ENCODE measurements around the gene MYH9. TPM values are rescaled to one million over a fixed set of nuclear protein-coding genes. Genes with fewer than 3 reads are reported as not detected.
A peak's percentile ranks its signal among the peaks of the same experiment; 100 is the strongest.

Gene MYH9
- total RNA-seq, 2 experiments from 2014 or later: 624 to 679 TPM

DNA sequence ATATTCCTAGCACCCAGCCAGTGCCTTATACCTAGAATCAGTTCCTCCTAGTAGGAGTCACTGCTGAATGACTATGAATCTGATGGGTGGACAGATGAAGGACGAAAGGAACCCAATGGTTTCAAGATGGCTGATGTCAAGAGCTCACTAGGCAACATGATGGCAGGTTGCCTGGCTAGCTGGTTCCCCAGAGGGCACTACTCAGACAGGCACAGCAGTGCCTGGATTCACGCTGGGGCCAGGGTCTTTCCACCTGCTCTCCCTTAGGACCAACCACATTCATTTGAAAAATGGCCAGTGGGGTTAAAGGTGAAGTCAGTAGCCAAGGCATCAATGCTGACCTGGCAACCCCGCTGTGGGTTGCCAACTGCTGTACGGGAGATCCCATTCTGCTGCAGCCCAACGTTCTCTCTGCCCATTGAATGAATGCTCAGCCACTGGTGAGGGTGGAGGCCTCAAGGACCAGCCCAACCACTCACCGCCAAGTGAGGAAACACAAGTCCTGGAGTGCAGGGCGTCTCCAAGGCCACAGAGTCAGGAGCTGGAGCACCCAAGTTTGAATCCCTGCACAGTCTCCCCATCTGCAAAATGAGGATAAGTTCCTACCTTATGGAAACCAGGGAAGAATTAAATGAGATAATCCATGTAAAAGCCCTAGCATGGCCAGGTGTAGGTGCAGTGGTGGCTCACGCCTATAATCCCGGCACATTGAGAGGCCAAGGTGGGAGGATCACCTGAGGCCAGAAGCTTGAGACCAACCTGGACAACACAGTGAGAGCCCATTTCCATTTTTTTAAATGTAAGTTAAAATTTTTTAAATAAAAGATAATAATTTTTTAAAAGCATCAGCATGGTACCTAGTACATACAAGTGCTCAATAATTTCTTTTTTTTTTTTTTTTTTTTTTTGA is 12.4 kb downstream of the MYH9 start:
- ATAC-seq: no peak
- H3K4me3 Mint-ChIP-seq: peak overlapping the region; percentile 13
- H3K36me3 Mint-ChIP-seq (ENCODE audit: low read depth): peaks cover 75% of the 10 kb centered on the region
- peaks cover 92% of the 10 kb centered on the region for H3K4me1 Mint-ChIP-seq (ENCODE audit: low read depth)
- DNase-seq: no peak
- H3K27ac Mint-ChIP-seq: peak overlapping the region; percentile 92
- TF ChIP-seq, protein P1, sequence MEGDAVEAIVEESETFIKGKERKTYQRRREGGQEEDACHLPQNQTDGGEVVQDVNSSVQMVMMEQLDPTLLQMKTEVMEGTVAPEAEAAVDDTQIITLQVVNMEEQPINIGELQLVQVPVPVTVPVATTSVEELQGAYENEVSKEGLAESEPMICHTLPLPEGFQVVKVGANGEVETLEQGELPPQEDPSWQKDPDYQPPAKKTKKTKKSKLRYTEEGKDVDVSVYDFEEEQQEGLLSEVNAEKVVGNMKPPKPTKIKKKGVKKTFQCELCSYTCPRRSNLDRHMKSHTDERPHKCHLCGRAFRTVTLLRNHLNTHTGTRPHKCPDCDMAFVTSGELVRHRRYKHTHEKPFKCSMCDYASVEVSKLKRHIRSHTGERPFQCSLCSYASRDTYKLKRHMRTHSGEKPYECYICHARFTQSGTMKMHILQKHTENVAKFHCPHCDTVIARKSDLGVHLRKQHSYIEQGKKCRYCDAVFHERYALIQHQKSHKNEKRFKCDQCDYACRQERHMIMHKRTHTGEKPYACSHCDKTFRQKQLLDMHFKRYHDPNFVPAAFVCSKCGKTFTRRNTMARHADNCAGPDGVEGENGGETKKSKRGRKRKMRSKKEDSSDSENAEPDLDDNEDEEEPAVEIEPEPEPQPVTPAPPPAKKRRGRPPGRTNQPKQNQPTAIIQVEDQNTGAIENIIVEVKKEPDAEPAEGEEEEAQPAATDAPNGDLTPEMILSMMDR (IDR thresholded peaks at IDR 0.05): no peak
- ChIA-PET POLR2A (interaction anchor here (0.6 to 42.1 kb wide), 5 partner anchors 9 to 80 kb away, joined by 3 to 1125 read pairs (median 8); no protein-coding TSS in a partner anchor), CTCF (interaction anchor here (0.7 to 4.5 kb wide), 11 partner anchors 10 to 96 kb away, joined by 3 to 30 read pairs (median 4); no protein-coding TSS in a partner anchor)
- no peaks in the 10 kb centered on the region for H3K27me3 Mint-ChIP-seq
- no peaks in the 10 kb centered on the region for H3K9me3 Mint-ChIP-seq
- intact Hi-C loops (cut with micrococcal nuclease): loop anchor here (5.0 kb wide), 1 partner anchor 43 kb away; no protein-coding TSS in a partner anchor

DNA sequence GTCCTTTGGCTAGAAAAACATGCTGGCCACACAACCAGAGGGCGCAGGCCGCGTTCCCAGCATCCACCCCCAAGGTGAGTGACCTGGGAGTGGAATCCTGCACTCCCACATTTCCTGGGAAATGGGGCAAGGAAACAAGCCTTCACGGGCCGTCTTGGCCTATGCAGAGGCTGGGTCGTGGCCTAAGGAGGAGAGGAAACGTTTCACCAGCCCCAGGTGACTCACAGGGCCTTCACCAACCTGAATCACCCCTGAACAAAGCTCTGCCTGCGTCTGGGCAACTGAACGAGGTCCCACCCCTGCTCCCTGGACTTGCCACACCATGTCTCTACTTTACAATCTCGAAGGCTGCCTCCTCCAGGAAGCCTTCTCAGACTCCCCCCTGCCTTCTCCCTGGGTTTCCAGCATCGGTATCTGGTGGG is 13.2 kb downstream of the MYH9 start:
- CTCF ChIA-PET: interaction anchor here (0.8 to 1.6 kb wide), 8 partner anchors 10 to 96 kb away, joined by 3 to 5 read pairs (median 4); no protein-coding TSS in a partner anchor
- Mint-ChIP-seq H3K27me3 (no peaks in the 10 kb centered on the region), H3K9me3 (no peaks in the 10 kb centered on the region), H3K4me1 (ENCODE audit: low read depth) (peaks cover 92% of the 10 kb centered on the region), H3K36me3 (ENCODE audit: low read depth) (peaks cover 72% of the 10 kb centered on the region), H3K27ac (peak overlapping the region; percentile 92), H3K4me3 (peak overlapping the region; percentile 51)
- DNase-seq (peak; percentile 88), ATAC-seq (peak; percentile 73)
- POLR2A ChIA-PET: interaction anchor here (1.4 to 42.1 kb wide), 4 partner anchors 9 to 81 kb away, joined by 7 to 1125 read pairs (median 40); no protein-coding TSS in a partner anchor
- TF ChIP-seq, protein P1 (IDR thresholded peaks at IDR 0.05): no peak
- intact Hi-C loops (cut with micrococcal nuclease): loop anchor here (5.0 kb wide), 1 partner anchor 42 kb away; no protein-coding TSS in a partner anchor

DNA sequence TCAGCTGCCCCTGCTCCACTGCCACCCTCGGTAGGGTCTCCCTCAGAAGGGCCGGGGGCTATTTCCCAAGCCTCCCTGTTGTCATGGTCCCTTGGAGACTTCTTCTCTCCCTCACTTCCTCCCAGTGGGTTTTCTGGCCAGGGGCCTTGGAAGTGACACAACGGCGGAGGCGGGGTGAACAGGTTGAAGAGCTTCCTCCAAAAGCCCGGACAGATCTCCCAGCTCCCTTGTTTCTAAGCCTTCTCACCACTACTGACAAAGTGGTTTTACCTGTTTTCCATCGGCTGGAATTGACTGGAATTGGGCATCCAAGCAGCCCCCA is 14.5 kb downstream of the MYH9 start:
- ChIA-PET POLR2A (interaction anchor here (7.7 to 42.1 kb wide), 2 partner anchors 7 to 33 kb away, joined by 73 to 1125 read pairs; no protein-coding TSS in a partner anchor), CTCF (interaction anchor here (1.3 to 2.0 kb wide), 2 partner anchors 40 to 83 kb away, joined by 3 to 6 read pairs; no protein-coding TSS in a partner anchor)
- ATAC-seq (no peak), DNase-seq (no peak)
- Mint-ChIP-seq H3K27ac (peak overlapping the region; percentile 98), H3K9me3 (no peaks in the 10 kb centered on the region), H3K4me1 (ENCODE audit: low read depth) (peaks cover 91% of the 10 kb centered on the region), H3K27me3 (no peaks in the 10 kb centered on the region), H3K36me3 (ENCODE audit: low read depth) (peaks cover 68% of the 10 kb centered on the region), H3K4me3 (peak overlapping the region; percentile 53)
- TF ChIP-seq, protein P1 (IDR thresholded peaks at IDR 0.05): no peak
- intact Hi-C loops (cut with micrococcal nuclease): no loop called here

DNA sequence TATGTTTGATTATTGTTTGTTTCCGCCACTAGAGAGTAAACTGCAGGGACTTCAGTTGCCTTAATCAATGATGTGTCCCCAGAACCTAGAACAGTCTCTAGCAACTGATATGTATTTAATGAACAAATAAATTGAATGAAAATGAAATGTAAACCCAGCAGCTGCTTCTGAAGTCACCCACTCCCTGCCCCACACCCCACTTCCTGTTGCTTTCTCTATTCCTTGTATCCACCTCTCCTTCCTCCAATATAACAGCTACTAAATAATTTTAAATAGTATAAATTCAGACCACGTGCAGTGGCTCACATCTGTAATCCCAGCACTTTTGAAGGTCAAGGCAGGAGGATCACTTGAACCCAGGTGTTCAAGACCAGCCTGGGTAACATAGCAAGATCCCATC is 15.8 kb downstream of the MYH9 start:
- H3K27me3 Mint-ChIP-seq: no peaks in the 10 kb centered on the region
- peaks cover 91% of the 10 kb centered on the region for H3K4me1 Mint-ChIP-seq (ENCODE audit: low read depth)
- ChIA-PET POLR2A (interaction anchor here (0.7 to 42.1 kb wide), 4 partner anchors 9 to 110 kb away, joined by 4 to 1125 read pairs (median 15); partner anchors contain the start of gene TXN2), CTCF (interaction anchor here (1.0 to 2.0 kb wide), 7 partner anchors 25 to 98 kb away, joined by 3 to 6 read pairs (median 3); no protein-coding TSS in a partner anchor)
- intact Hi-C loops (cut with micrococcal nuclease): no loop called here
- peak overlapping the region; percentile 98 for H3K27ac Mint-ChIP-seq
- no peak for DNase-seq
- ATAC-seq: no peak
- TF ChIP-seq, protein P1 (IDR thresholded peaks at IDR 0.05): no peak
- peaks cover 62% of the 10 kb centered on the region for H3K36me3 Mint-ChIP-seq (ENCODE audit: low read depth)
- H3K9me3 Mint-ChIP-seq: no peaks in the 10 kb centered on the region
- peak overlapping the region; percentile 76 for H3K4me3 Mint-ChIP-seq
